Breast epithelium (tissue), 3 donors: ENCODE measurements around the gene FAM168B.

Experiments
- CTCF ChIP-seq, 3 donors: fragments of 450-650 bp; IDR thresholded peaks; one replicate each; pipeline ENCODE4 v1.5.1; 2016 to 2017; ENCODE audit warnings: antibody characterized with exemption in 3 of 3, mild to moderate bottlenecking in 3 of 3, moderate library complexity in 3 of 3
- POLR2A ChIP-seq: fragments of 450-650 bp; IDR thresholded peaks from one replicate; pipeline ENCODE4 v1.6.1; 2016; ENCODE audit warnings: antibody characterized with exemption, mild to moderate bottlenecking, moderate library complexity

GRCh38 chr2:131127981-131128380 is 34.7 kb upstream of the FAM168B start:
- TF ChIP-seq CTCF (IDR thresholded peaks at IDR 0.05): no peak
- no peak for TF ChIP-seq POLR2A
